GM12878 (cell line): Measurements from ENCODE around the gene DUSP18. TPM values are rescaled to one million over a fixed set of nuclear protein-coding genes. Genes with fewer than 3 reads are reported as not detected.

Source experiments
- BCL11A ChIP-seq: IDR thresholded peaks from 2 replicates; pipeline ENCODE4 v1.6.1; 2011; ENCODE audit warnings: low read depth, low read length
- CHD1 ChIP-seq: IDR thresholded peaks from 2 replicates; pipeline ENCODE4 v1.6.1; 2012; ENCODE audit warnings: low read depth, low read length, improper control_type of control experiment
- CTCF ChIP-seq, 3 experiments: IDR thresholded peaks in 2 of 3; conservative IDR thresholded peaks in 1 of 3; 2 replicates each; pipeline ENCODE4 v1.5.1; 2011; ENCODE audit warnings: low read depth in 3 of 3, low read length in 3 of 3, mild to moderate bottlenecking in 3 of 3, control low read depth in 2 of 3, moderate library complexity in 2 of 3, inconsistent platforms in 1 of 3, mixed read lengths in 1 of 3; ENCODE audit not compliant: control insufficient read depth in 2 of 3, insufficient read depth in 1 of 3; ENCODE audit errors: extremely low read depth in 1 of 3
- EZH2 ChIP-seq: IDR thresholded peaks from 2 replicates; pipeline ENCODE4 v1.6.1; 2012; ENCODE audit warnings: low read depth, mild to moderate bottlenecking, control low read depth, inconsistent platforms, low read length, borderline replicate concordance; ENCODE audit not compliant: control insufficient read depth
- GATAD2B ChIP-seq: fragments of 450-650 bp; conservative IDR thresholded peaks from 2 replicates; pipeline ENCODE4 v1.6.1; 2017; ENCODE audit warnings: low read depth, mild to moderate bottlenecking, moderate library complexity
- IKZF1 ChIP-seq: fragments of 450-650 bp; conservative IDR thresholded peaks from 2 replicates; pipeline ENCODE4 v1.6.1; 2017; ENCODE audit warnings: antibody characterized with exemption, mild to moderate bottlenecking
- IKZF2 ChIP-seq, 2 experiments: fragments of 450-650 bp; IDR thresholded peaks; 2 replicates each; pipeline ENCODE4 v1.6.1; 2017; ENCODE audit warnings: mild to moderate bottlenecking in 2 of 2, moderate library complexity in 2 of 2
- IRF5 ChIP-seq: fragments of 450-650 bp; IDR thresholded peaks from 2 replicates; pipeline ENCODE4 v1.6.1; 2017; ENCODE audit warnings: borderline replicate concordance
- JUNB ChIP-seq: IDR thresholded peaks from 2 replicates; pipeline ENCODE4 v1.6.1; 2016; ENCODE audit warnings: antibody characterized with exemption, mild to moderate bottlenecking
- MLLT1 ChIP-seq: fragments of 450-650 bp; IDR thresholded peaks from 2 replicates; pipeline ENCODE4 v1.6.1; 2016; ENCODE audit warnings: mild to moderate bottlenecking
- NFIC ChIP-seq: IDR thresholded peaks from 2 replicates; pipeline ENCODE4 v1.6.1; 2012; ENCODE audit warnings: low read depth, mild to moderate bottlenecking, inconsistent platforms, low read length, moderate library complexity
- RFX5 ChIP-seq: IDR thresholded peaks from 2 replicates; pipeline ENCODE4 v1.6.1; 2011; ENCODE audit warnings: low read depth, low read length, improper control_type of control experiment
- ZNF207 ChIP-seq: fragments of 450-650 bp; IDR thresholded peaks from 2 replicates; pipeline ENCODE4 v1.6.1; 2014; ENCODE audit warnings: antibody characterized with exemption, mild to moderate bottlenecking, borderline replicate concordance
- ZNF274 ChIP-seq: IDR thresholded peaks from one replicate; pipeline ENCODE4 v1.8.0; 2011; ENCODE audit not compliant: insufficient read length, insufficient read depth
- ZZZ3 ChIP-seq: IDR thresholded peaks from 2 replicates; pipeline ENCODE4 v1.6.1; 2011; ENCODE audit warnings: low read depth; ENCODE audit not compliant: control insufficient read depth, insufficient read length
- polyA plus RNA-seq, 11 experiments: library from polyadenylated mRNA; depleted of rRNA in 4 of 11; unstranded in 6 of 11; stranded (reverse) in 5 of 11; fragments of >200 nt; fragmentation: Nextera tagmentation in 4 of 11; fragmentation: Illumina TruSeq in 1 of 11; extraction: Ambion mirVana in 4 of 11; extraction: Trizol in 1 of 11; gene quantifications; 1 replicate in 1 of 11; 2 replicates in 10 of 11; pipeline versions ENCODE4 v1.2.1 to v1.2.3, GENCODE V29; 2011 to 2016; ENCODE audit warnings: inconsistent platforms in 2 of 11, missing spikeins in 2 of 11, low read depth in 1 of 11
- total RNA-seq, 4 experiments: library from RNA; depleted of rRNA in 3 of 4; stranded (reverse); fragments of >200 nt in 3 of 4; fragmentation: Illumina TruSeq in 1 of 4; extraction: Trizol in 1 of 4; gene quantifications; 2 replicates each; pipeline versions ENCODE4 v1.2.1 to v1.2.3, GENCODE V29; 2013 to 2021

The DUSP18 gene
- total and polyA plus RNA-seq, 10 of the 15 experiments (the other 5 are each of a cell fraction or from before 2014, with no cell fraction given) = 1.9 to 11.9 (median 7.7) TPM

GRCh38 chr22:30636226-30637077, 31.2 kb downstream of the DUSP18 start (continued):
- TF ChIP-seq MLLT1 (no peak), IRF5 (no peak), JUNB (no peak), GATAD2B (peak; percentile 62; the same call in 1 of the 2 replicates), CTCF (IDR thresholded peaks at IDR 0.05 in 2 of 3, conservative IDR thresholded peaks at IDR 0.05 in 1 of 3; ENCODE audit: control insufficient read depth in 2 of 3, extremely low read depth in 1 of 3, insufficient read depth in 1 of 3, low read depth in 3 of 3, low read length in 3 of 3) (peak in 2 of 3 experiments; percentile 22 to 43; a peak in 2 of 6 replicates), ZZZ3 (no peak), ZNF207 (no peak), IKZF1 (no peak), CHD1 (no peak), IKZF2 (IDR thresholded peaks at IDR 0.05) (no peak), NFIC (no peak), RFX5 (no peak), EZH2 (no peak), BCL11A (no peak), ZNF274 (no peak)
